HG02981 (cell line): ENCODE results near the gene KLHL36.
A peak's percentile ranks its signal among the peaks of the same experiment; 100 is the strongest.
"Not testable (repeated sequence)": the region's sequence is repeated elsewhere in the genome, so short reads cannot be mapped to it uniquely, and the experiment has no call there.

Experiments
- ATAC-seq: cut with Tn5 transposase; IDR thresholded peaks from one replicate; pipeline ENCODE4 v1.9.1; 2021; ENCODE audit warnings: mild to moderate bottlenecking, moderate library complexity; ENCODE audit not compliant: unreplicated experiment

The KLHL36 gene

DNA sequence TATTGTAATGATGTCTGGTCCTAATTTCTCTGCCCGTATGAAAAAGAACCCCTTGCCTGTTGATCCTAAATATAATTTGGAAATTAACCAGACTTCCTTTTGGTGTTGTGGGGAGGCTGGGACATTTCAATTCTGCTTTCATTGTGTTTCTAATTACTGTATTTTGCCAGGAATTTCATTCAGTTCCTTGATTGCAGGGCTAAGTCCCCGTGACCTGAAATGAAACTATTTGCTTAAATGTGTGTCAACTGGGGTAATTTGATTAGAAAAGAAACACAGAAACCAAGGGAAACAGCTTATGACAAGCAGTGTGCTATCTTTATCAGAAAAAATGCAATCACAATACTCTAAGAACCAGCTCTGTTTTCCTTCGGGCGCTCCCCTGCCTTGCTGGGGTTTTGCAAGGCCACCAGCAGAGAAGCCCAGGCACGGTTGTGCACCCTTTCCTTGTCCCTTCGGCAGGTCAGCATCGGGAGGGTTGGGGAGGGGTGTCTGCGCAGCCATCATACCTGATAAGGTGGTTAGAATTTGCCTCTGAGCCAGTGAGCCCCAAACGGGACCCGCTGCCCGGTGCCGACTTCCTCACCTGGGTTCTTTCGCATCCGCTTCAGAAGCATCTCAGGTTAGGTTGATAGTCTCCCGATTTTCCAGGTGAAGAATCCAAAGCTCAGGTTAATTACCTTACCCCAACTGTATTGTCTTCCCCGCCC lies 19.4 kb downstream of the KLHL36 start:
- ATAC-seq: no peak

DNA sequence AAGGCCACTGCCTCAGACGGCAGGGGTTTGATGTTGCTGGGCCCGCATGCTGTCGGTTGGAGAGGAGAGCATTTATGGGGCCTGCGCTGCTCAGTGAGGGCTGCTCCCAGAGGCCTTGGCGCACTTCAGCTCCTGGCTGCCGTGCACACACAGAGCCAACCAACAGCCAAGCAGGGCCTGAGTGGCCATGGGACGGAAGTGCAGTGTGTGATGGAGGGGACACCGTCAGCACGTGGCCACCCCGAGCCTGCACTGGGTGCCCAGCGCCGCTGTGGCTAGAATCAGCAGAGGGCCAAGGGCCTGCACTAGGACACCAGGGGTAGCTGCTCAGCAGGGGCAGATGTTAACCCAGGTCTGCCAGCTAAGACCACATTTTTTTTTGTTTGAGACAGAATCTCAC lies 21.8 kb downstream of the KLHL36 start:
- ATAC-seq: no peak

DNA sequence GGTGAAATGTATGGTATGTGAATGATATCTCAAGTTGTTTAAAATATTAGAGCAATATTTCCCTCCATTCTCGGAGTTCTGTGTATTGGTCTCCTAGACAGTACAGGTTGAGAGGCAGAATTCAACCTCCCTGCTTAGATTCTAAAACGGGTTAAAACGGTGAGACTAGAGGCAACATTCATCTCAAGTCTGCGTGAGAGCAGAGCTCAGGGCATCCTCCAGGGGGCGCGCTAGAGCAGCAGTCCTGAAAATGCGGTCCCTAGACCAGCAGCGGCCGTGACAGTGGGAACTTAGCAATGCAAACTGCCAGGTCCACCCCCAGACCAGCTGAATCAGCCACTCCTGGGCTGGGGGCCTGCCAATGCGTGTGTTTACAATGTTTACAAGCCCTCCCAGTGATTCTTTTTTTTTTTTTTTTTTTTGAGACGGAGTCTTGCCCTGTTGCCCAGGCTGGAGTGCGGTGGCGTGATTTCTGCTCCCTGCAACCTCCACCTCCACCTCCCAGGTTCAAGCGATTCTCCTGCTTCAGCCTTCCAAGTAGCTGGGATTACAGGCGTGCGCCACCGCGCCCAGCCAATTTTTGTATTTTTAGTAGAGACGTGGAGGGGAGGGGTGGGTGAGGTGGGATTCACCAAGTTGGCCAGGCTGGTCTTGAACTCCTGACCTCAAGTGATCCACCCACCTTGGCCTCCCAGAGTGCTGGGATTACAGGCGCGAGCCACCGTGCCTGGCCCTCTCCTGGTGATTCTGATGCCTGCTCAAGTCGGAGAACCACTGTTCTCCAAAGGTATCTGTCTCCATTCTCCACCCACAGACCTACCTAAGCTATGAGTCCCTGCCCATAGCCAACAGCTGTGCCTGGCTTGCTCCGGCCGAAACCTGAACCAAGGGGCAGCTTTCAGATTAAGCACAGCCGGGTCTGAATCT lies 24.2 kb downstream of the KLHL36 start:
- no peak for ATAC-seq

- no peak for ATAC-seq
These were observed 24.9 kb downstream of the KLHL36 start for GRCh38 chr16:84673203-84673535.

- ATAC-seq: no peak
These were observed 25.2 kb downstream of the KLHL36 start for GRCh38 chr16:84673561-84673960.

DNA sequence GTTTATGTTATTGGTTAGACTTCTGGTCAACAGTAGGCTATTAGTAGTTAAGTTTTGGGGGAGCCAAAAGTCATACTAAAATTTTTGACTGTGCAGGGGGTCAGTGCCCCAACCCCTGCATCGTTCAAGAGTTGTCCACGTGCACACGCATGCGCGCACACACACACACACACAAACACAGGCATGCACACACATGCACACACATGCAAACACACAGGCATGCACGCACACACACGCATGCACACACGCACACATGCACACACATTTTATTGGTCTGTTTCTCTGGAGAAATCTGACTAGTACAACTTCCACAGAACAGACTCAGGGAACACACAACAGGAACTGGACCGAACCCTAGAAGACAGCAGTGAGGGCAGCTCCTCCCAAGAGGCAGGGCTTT lies 27.1 kb downstream of the KLHL36 start:
- no peak for ATAC-seq

DNA sequence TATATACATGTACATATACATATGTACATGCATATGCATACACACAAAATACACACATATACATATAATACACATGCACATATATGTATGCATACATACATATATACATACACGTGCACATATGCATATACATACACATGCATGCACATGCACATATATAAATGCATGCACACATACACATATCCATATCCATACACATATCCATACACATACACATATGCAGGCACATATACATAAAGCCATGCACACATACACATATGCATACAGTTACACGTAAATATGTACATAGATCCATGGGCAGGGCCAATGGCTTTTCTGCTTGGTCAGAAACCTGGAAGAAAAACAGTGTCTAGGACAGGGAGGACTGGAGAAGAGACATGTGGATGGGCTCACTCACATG lies 27.6 kb downstream of the KLHL36 start:
- ATAC-seq: no peak

- no peak for ATAC-seq
These were observed 28.9 kb downstream of the KLHL36 start for GRCh38 chr16:84677017-84677803.

DNA sequence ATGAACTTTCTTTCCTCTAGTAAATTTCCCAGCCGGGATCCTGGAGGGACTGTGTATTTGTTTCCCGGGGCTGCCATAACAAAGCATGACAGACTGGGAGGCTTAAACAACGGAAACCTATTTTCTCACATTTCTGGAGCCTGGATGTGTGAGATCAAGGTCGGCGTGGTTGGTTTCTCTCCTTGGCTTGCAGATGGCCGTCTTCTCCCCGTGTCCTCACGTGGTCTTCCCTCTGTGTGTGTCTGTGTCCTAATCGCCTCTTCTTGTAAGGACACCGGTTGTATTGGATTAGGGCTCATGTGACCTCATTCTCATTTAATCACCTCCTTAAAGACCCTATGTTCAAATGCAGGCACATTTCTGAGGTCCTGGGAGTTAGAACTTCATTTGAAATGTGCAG lies 29.5 kb downstream of the KLHL36 start:
- no peak for ATAC-seq

- no peak for ATAC-seq
These were observed 30.2 kb downstream of the KLHL36 start for GRCh38 chr16:84678541-84678940.

DNA sequence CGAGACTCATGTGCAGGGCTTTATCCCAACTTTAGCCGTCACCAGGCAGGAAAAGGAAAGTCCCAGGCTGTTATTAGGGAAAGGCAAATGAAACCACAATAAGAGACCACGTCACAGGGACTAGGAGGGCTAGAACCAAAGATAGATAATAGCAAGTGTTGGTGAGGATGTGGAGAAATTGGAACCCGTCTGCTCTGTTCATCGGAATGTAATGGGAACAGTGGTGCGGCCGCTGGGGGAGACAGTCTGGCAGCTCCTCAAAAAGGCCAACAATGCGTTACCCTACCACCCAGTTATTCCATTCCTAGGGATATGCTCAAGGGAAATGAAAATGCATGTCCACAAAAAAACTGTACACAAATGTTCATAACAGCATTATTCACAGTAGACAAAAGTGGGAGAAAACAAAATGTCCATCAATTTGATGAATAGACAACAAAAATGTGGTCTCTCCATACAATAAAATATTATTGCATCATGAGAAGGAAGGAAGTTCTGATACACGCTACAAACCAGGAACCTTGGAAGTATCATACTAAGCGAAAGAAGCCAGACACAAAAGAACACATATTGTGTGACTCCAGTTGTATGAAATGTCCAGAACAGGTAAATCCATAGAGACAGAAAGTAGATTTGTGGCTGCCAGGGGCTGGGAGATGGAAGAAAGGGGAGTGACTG lies 32.0 kb downstream of the KLHL36 start:
- no peak for ATAC-seq

DNA sequence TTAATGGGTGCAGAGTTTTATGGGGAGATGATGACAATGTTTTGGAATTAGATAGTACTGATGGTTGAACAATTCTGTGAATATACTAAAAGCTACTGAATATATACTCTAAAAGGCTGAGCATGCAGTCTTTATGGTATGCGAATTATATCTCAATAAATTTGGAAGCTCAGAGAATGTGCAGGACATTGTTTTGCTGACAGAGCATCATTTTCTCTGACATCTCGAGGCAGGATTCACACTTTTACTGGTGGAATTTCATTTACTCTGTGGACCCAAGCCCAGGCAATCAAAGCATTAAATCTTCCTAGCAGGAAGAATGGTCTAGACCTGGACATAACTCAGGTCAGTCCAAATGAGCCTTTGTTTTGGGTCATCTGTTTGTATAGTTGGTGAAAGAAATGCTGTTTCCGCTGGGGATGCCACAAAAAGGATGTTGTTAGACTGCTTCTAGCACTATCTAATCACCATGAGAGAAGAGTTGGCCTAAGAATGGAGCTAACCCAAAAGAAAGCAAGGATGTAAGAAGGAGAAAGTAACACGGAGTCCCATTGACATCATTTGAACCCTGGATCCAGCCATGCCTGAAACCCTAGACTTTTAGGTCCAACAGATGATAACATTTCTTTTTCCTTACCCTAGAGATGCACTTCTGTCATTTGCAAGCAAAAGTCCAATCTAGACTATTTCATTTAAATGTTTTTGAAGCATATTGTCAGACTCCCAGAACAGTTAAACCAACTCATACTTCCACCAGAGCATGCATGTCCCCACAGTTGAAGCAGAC lies 32.7 kb downstream of the KLHL36 start:
- no peak for ATAC-seq

DNA sequence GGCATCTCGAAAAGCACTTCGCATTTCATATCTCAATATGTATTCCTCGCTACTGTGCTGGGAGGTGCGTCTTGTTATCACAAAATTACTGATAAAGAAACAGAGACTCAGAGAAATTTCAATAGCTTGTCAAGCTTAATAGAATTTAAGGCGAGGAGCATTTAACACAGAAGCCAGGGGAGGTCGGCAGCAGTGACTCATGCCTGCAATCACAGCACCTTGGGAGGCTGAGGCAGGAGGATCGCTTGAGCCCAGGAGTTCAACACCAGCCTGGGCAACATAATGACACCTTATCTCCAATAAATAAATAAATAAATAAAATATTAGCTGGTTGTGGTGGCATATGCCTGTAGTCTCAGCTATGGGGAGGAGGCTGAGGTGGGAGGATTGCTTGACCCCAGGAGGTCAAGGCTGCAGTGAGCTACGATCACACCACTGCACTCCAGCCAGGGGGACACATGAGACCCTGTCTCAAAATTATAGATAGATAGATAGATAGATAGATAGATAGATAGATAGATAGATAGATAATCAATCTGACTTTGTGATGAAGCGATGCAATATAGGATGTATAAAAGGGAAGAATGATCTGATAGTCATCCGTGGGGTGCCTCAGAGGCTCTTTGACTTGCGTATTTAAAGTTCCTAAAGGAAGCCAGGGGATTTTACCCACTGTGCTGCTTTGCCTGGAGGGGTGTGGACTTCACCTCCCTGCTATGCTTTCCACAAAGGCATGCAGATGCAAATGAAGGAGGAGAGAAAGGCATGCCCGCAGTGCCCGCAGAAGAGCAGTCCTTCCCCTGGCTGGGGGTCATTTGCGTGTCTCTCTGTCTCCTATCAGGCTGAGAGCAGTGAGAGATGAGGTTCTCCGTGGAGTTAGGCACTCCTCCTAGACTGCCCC lies 35.6 kb downstream of the KLHL36 start:
- no peak for ATAC-seq

DNA sequence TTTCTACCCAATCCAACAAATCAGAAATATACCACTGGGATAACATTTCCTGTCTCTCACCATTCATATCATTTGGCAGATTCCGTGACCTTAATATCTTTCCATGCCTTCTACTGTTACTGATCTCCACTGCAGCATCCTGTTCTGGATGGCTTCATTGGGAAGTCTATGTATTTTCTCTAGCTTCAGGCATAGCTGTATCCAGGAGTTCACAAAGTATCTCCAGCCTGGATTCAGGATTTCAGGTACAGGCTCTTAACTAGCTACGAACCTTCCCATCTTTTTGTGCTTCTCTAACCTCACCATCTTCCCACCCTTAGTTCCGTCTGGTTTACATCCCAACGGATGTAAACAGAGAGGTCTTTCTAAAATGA lies 36.3 kb downstream of the KLHL36 start:
- no peak for ATAC-seq

DNA sequence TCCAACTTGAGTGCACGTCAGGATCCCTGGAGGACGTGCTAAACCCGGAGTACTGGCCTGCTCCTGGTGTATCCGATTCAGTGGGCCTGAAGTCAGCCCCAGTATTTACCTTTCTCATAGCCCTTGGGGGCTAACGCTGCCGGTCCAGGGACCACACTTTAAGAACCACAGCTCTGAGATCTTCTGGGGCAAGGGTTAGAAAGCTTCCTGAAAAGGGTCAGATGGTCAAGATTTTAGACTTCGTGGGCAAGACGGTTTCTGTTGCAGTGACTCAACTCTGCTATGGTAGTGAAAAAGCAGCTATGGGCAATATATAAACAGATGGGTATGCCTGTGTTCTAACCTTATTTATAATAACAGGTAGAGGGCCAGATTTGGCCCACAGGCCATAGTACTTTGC lies 36.9 kb downstream of the KLHL36 start:
- no peak for ATAC-seq

- no peak for ATAC-seq
These were observed 38.5 kb downstream of the KLHL36 start for GRCh38 chr16:84686707-84687298.

DNA sequence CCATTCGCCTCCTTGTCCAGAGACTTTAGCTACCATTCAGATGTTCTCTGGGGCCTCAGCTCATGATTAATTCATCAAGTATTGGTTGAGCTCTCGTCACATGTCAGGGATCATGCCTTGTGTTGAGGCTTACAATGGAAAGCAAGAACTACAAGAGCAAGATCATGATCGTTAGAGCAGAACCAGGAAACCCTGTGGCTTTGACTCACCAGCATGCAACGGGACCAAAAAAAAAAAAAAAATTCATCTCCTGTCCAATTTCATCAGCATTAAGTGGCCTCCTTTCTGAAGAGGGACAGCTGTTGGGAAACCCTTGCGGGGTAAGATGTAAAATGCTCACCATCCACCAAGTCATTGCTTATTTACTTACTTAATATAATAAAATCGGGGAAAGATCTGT lies 39.4 kb downstream of the KLHL36 start:
- ATAC-seq: peak; percentile 78

DNA sequence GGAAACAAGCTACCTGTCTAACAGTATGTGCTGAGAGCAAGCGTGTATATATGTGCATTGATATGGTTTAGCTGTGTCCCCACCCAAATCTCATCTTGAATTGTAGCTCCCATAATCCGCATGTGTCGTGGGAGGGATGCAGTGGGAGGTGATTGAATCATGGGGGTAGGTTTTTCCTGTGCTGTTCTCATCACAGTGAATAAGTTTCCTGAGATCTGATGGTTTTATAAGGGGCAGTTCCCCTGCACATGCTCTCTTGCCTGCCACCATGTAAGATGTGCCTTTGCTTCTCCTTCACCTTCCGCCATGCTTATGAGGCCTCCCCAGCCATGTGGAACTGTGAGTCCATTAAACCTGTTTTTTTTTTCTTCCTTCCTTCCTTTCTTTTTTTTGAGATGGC lies 39.9 kb downstream of the KLHL36 start:
- not testable (repeated sequence) for ATAC-seq

DNA sequence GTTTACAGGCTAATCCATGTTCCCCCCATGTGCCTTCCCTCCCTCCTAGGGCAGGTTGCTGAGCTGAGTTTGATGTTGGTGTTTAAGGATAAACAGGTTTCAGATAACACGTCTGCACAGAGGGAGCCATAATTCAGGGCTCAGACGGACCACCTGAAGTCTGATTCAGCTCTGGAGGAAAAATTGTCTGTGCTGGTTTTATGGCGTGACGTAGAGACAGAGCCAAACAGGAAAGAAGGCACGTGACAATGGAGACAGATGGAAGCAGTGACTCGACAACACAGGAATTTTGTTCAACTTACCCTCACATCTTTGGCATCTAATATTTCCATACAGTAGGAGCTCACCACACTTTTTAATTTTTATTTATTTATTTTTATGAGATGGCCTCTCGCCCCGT lies 40.8 kb downstream of the KLHL36 start:
- no peak for ATAC-seq
